Measurements from ENCODE around the gene RELL1. TPM values are rescaled to one million over a fixed set of nuclear protein-coding genes. Genes with fewer than 3 reads are reported as not detected.

Gene RELL1
- total and polyA plus RNA-seq, 2 donors (not counting 1 experiment from before 2014, with no cell fraction given) = 0.64 to 3.2 TPM

GRCh38 chr4:37680089-37680488 is 6.1 kb downstream of the RELL1 start:
- Histone ChIP-seq H4K20me1 (ENCODE audit: control insufficient read depth, insufficient read depth, low read length, poor library complexity, severe bottlenecking) (peaks cover 6% of the 10 kb centered on the region), H3K4me2 (replicated peaks; ENCODE audit: low read depth, low read length, poor library complexity, severe bottlenecking) (no peak overlapping the region), H3K9me3 (ENCODE audit: control extremely low read depth in 1 of 3, control insufficient read depth in 2 of 3, insufficient read depth in 1 of 3, low read length in 2 of 3) (no peaks in the 10 kb centered on the region), H3K27me3 (replicated peaks in 1 of 4; ENCODE audit: control extremely low read depth in 1 of 4, control insufficient read depth in 3 of 4, insufficient read depth in 4 of 4, low read length in 3 of 4) (peaks cover 0 to 16% (median 6%) of the 10 kb centered on the region in 4 experiments), H2AFZ (ENCODE audit: insufficient read depth, low read depth, low read length, poor library complexity, severe bottlenecking) (no peak overlapping the region), H3K27ac (ENCODE audit: low read length in 2 of 2) (no peak overlapping the region), H3K36me3 (replicated peaks in 1 of 2; ENCODE audit: control extremely low read depth in 1 of 2, control insufficient read depth in 1 of 2, extremely low read depth in 1 of 2, insufficient read depth in 2 of 2, low read length in 1 of 2) (no peaks in the 10 kb centered on the region), H3K79me2 (ENCODE audit: control insufficient read depth, insufficient read depth, low read length) (no peaks in the 10 kb centered on the region), H3K9ac (ENCODE audit: low read length) (no peak overlapping the region), H3K4me1 (ENCODE audit: control insufficient read depth in 2 of 2, insufficient read depth in 2 of 2, low read length in 2 of 2) (peaks cover 37 to 42% of the 10 kb centered on the region in 2 donors), H3K4me3 (ENCODE audit: control extremely low read depth in 1 of 5, extremely low read depth in 1 of 5, insufficient read depth in 1 of 5, low read depth in 2 of 5, low read length in 4 of 5) (no peak overlapping the region)
- no peak for ATAC-seq (ENCODE audit: low read depth)
- Mint-ChIP-seq H3K9me3 (ENCODE audit: insufficient read depth) (no peaks in the 10 kb centered on the region), H3K4me1 (peaks cover 43% of the 10 kb centered on the region), H3K27ac (no peak overlapping the region), H3K27me3 (peaks cover 10% of the 10 kb centered on the region), H3K4me3 (no peak overlapping the region)
- TF ChIP-seq, protein P1, sequence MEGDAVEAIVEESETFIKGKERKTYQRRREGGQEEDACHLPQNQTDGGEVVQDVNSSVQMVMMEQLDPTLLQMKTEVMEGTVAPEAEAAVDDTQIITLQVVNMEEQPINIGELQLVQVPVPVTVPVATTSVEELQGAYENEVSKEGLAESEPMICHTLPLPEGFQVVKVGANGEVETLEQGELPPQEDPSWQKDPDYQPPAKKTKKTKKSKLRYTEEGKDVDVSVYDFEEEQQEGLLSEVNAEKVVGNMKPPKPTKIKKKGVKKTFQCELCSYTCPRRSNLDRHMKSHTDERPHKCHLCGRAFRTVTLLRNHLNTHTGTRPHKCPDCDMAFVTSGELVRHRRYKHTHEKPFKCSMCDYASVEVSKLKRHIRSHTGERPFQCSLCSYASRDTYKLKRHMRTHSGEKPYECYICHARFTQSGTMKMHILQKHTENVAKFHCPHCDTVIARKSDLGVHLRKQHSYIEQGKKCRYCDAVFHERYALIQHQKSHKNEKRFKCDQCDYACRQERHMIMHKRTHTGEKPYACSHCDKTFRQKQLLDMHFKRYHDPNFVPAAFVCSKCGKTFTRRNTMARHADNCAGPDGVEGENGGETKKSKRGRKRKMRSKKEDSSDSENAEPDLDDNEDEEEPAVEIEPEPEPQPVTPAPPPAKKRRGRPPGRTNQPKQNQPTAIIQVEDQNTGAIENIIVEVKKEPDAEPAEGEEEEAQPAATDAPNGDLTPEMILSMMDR (IDR thresholded peaks at IDR 0.05) = no peak
- no peak for TF ChIP-seq EZH2 (IDR thresholded peaks at IDR 0.05; ENCODE audit: borderline replicate concordance, insufficient read depth, low read depth, low read length, poor library complexity, severe bottlenecking)
- no peak for DNase-seq
- POLR2A ChIA-PET = no interaction called here
- intact Hi-C loops (cut with micrococcal nuclease) = loop anchor here (10.0 kb wide), 3 partner anchors 635 to 1435 kb away; partner anchors contain the start of genes ARAP2 and KLF3
- no CpG with 5 or more reads among the region's 1 CpG for WGBS (ENCODE audit: insufficient coverage)
- CTCF ChIA-PET = no interaction called here

GRCh38 chr4:37679301-37679700 is 6.9 kb downstream of the RELL1 start:
- H3K4me3 Mint-ChIP-seq = no peak overlapping the region
- H3K27ac ChIP-seq (ENCODE audit: low read length in 2 of 2) = no peak overlapping the region
- peaks cover 8% of the 10 kb centered on the region for H3K27me3 Mint-ChIP-seq
- H3K27me3 ChIP-seq (replicated peaks in 1 of 4; ENCODE audit: control extremely low read depth in 1 of 4, control insufficient read depth in 3 of 4, insufficient read depth in 4 of 4, low read length in 3 of 4) = peaks cover 0 to 8% (median 2%) of the 10 kb centered on the region in 4 experiments
- TF ChIP-seq EZH2 (IDR thresholded peaks at IDR 0.05; ENCODE audit: borderline replicate concordance, insufficient read depth, low read depth, low read length, poor library complexity, severe bottlenecking) = no peak
- TF ChIP-seq, protein P1 (IDR thresholded peaks at IDR 0.05) = no peak
- no peak overlapping the region for H2AFZ ChIP-seq (ENCODE audit: insufficient read depth, low read depth, low read length, poor library complexity, severe bottlenecking)
- H3K4me3 ChIP-seq (ENCODE audit: control extremely low read depth in 1 of 5, extremely low read depth in 1 of 5, insufficient read depth in 1 of 5, low read depth in 2 of 5, low read length in 4 of 5) = no peak overlapping the region
- H3K36me3 ChIP-seq (replicated peaks in 1 of 2; ENCODE audit: control extremely low read depth in 1 of 2, control insufficient read depth in 1 of 2, extremely low read depth in 1 of 2, insufficient read depth in 2 of 2, low read length in 1 of 2) = no peaks in the 10 kb centered on the region
- no peaks in the 10 kb centered on the region for H3K9me3 Mint-ChIP-seq (ENCODE audit: insufficient read depth)
- no peaks in the 10 kb centered on the region for H3K9me3 ChIP-seq (ENCODE audit: control extremely low read depth in 1 of 3, control insufficient read depth in 2 of 3, insufficient read depth in 1 of 3, low read length in 2 of 3)
- H3K9ac ChIP-seq (ENCODE audit: low read length) = no peak overlapping the region
- H3K27ac Mint-ChIP-seq = no peak overlapping the region
- intact Hi-C loops (cut with micrococcal nuclease) = no loop called here
- H3K79me2 ChIP-seq (ENCODE audit: control insufficient read depth, insufficient read depth, low read length) = no peaks in the 10 kb centered on the region
- ChIA-PET POLR2A (no interaction called here), CTCF (no interaction called here)
- no peak overlapping the region for H3K4me2 ChIP-seq (replicated peaks; ENCODE audit: low read depth, low read length, poor library complexity, severe bottlenecking)
- DNase-seq (no peak), ATAC-seq (ENCODE audit: low read depth) (no peak)
- WGBS (ENCODE audit: insufficient coverage) = no CpG with 5 or more reads among the region's 2 CpGs
- no peaks in the 10 kb centered on the region for H4K20me1 ChIP-seq (ENCODE audit: control insufficient read depth, insufficient read depth, low read length, poor library complexity, severe bottlenecking)
- H3K4me1 Mint-ChIP-seq = peaks cover 36% of the 10 kb centered on the region
- H3K4me1 ChIP-seq (ENCODE audit: control insufficient read depth in 2 of 2, insufficient read depth in 2 of 2, low read length in 2 of 2) = peaks cover 33 to 35% of the 10 kb centered on the region in 2 donors

All from B cell (primary cell).